Heart right ventricle (tissue), 16 donors: Measurements from ENCODE around the gene KIDINS220. TPM values are rescaled to one million over a fixed set of nuclear protein-coding genes. Genes with fewer than 3 reads are reported as not detected.
A peak's percentile ranks its signal among the peaks of the same experiment; 100 is the strongest.

ENCODE experiments used
- ATAC-seq, 8 donors: fragments of 200-7000 bp; cut with Tn5 transposase; one replicate each; pipeline ENCODE4 v1.9.1; 2020; ENCODE audit warnings: mild to moderate bottlenecking in 8 of 8, moderate library complexity in 8 of 8, moderate number of reproducible peaks in 1 of 8
- DNase-seq, 2 donors: peaks; one replicate each; pipeline ENCODE4 v3.0.0-alpha.2; 2020
- H3K27ac ChIP-seq, 10 donors: fragments of 200-600 bp; sonication (generic) in 2 of 10; one replicate each; pipeline versions ENCODE4 v1.5.0 to v1.8.0; 2020 to 2022; ENCODE audit warnings: mild to moderate bottlenecking in 3 of 10
- H3K27me3 ChIP-seq, 7 donors: fragments of 200-600 bp; one replicate each; pipeline ENCODE4 v1.8.0; 2021 to 2022; ENCODE audit warnings: mild to moderate bottlenecking in 2 of 7
- H3K36me3 ChIP-seq, 9 donors: fragments of 200-600 bp; sonication (generic) in 1 of 9; one replicate each; pipeline versions ENCODE4 v1.5.0 to v1.8.0; 2020 to 2022; ENCODE audit warnings: mild to moderate bottlenecking in 2 of 9
- H3K4me1 ChIP-seq, 9 donors: fragments of 200-600 bp; sonication (generic) in 1 of 9; one replicate each; pipeline versions ENCODE4 v1.5.0 to v1.8.0; 2020 to 2022; ENCODE audit warnings: mild to moderate bottlenecking in 4 of 9
- H3K4me3 ChIP-seq, 10 donors: fragments of 200-600 bp; sonication (generic) in 2 of 10; one replicate each; pipeline versions ENCODE4 v1.5.0 to v1.8.0; 2020 to 2022; ENCODE audit warnings: mild to moderate bottlenecking in 7 of 10, moderate library complexity in 2 of 10
- H3K9me3 ChIP-seq, 11 donors: fragments of 200-600 bp in 10 of 11; sonication (generic) in 2 of 11; one replicate each; pipeline versions ENCODE4 v1.5.0 to v1.8.0; 2013 to 2022; ENCODE audit warnings: mild to moderate bottlenecking in 2 of 11, control low read depth in 1 of 11, moderate library complexity in 1 of 11
- CTCF ChIP-seq, 9 donors: fragments of 200-600 bp; sonication (generic) in 2 of 9; IDR thresholded peaks; one replicate each; pipeline versions ENCODE4 v1.5.0 to v1.8.0; 2021 to 2022; ENCODE audit warnings: antibody characterized with exemption in 9 of 9, mild to moderate bottlenecking in 5 of 9, moderate library complexity in 1 of 9
- WGBS, 2 donors: extraction: QIAGEN DNeasy Blood & Tissue Kit; methylation state at CpG; one replicate each; pipeline ENCODE4 v1.1.7; 2013; ENCODE audit warnings: inconsistent platforms in 1 of 2; 5-methylcytosine and 5-hydroxymethylcytosine counted together
- intact Hi-C, 10 donors: fragments of 100-400 bp; cut with DNase I; formaldehyde crosslinking; loops; one replicate each; pipeline versions ENCODE4 v1.11.1 to v1.14.2; 2022
- polyA plus RNA-seq, 2 donors: library from polyadenylated mRNA; stranded (reverse); fragments of 200-250 nt; gene quantifications; one replicate each; pipeline ENCODE4 v1.2.3, GENCODE V29; 2013
- total RNA-seq, 10 donors: library from RNA; stranded (reverse); fragmentation: NEBNext Ultra II Directional in 3 of 10; extraction: Animal tissue kit (Norgen Biotek cat#: 25700) in 3 of 10; gene quantifications; one replicate each; pipeline versions ENCODE4 v1.2.1 to v1.2.4, GENCODE V29; 2021 to 2023
- donor health status: Arrhythmogenic right ventricular cardiomyopathy.
- donor health status: ischemic (EF 13 %, LVEDD 7.1; RV severe dilation, severe dysfunction).
- donor health status: healthy with polysubstance abuse.
- donor health status: DM: no; HTN: yes; CAD: no.
- donor health status: DM: no; HTN: no; CAD: no.
- donor health status: ischemic (EF 25% LVEDD 6.9; RV normal size, moderate dysfunction).
- donor health status: ischemic (EF 25% LVEDD 5.7; RV mildly dilated, moderate dysfunction).
- donor health status: healthy.
- donor health status: DM: yes; HTN: yes; CAD: no.
- donor health status: Ischemic cardiomyopathy.
- donor health status: ischemic (EF 35%, LVEDD 5.7; RV mildly dilated, moderate dysfunction).
- donor health status: nonischemic (EF 11% LVEDD 7.7; RV severe dilation, severe dysfunction).
- donor health status: DM: yes; HTN: yes; CAD: no.
- donor health status: PGD.
- donor health status: ischemic (EF 29% LVEDD 5.4; RV normal size, mild dysfunction).
- donor health status: nonischemic (EF 23%, LVEDD 6.1; RV moderate dilation, normal function).

KIDINS220 gene
- total and polyA plus RNA-seq, 12 donors = 20.0 to 116 (median 72.8) TPM

- DNase-seq (no peak), ATAC-seq (no peak)
- H3K4me1 ChIP-seq = peaks cover 0 to 9% (median 0%) of the 10 kb centered on the region in 9 donors
- 92% methylated on average over 8 of the region's 8 CpGs for WGBS, 2 donors
- H3K9me3 ChIP-seq = peaks cover 0 to 15% (median 0%) of the 10 kb centered on the region in 11 donors
- intact Hi-C loops = no loop called here
- TF ChIP-seq CTCF (IDR thresholded peaks at IDR 0.05) = no peak
- no peak overlapping the region for H3K27ac ChIP-seq
- H3K27me3 ChIP-seq = peaks cover 0 to 17% (median 4%) of the 10 kb centered on the region in 7 donors
- no peak overlapping the region for H3K4me3 ChIP-seq
- H3K36me3 ChIP-seq = no peaks in the 10 kb centered on the region
Measured at GRCh38 chr2:8694737-8695136, 142.7 kb downstream of the KIDINS220 start.

GRCh38 chr2:8693157-8693821 lies 144.1 kb downstream of the KIDINS220 start:
- Histone ChIP-seq H3K4me1 (peaks cover 0 to 9% (median 0%) of the 10 kb centered on the region in 9 donors), H3K4me3 (peak overlapping the region in 7 of 10 donors; percentile 4 to 35 (median 25)), H3K36me3 (no peaks in the 10 kb centered on the region), H3K9me3 (peaks cover 0 to 12% (median 0%) of the 10 kb centered on the region in 11 donors), H3K27ac (no peak overlapping the region), H3K27me3 (peaks cover 0 to 17% (median 4%) of the 10 kb centered on the region in 7 donors)
- TF ChIP-seq CTCF (IDR thresholded peaks at IDR 0.05) = peak; percentile 41 to 79 (median 62)
- intact Hi-C loops = no loop called here
- peak; percentile 42 to 84 (median 77) for ATAC-seq
- WGBS, 2 donors = 16 to 22% methylated on average over 30 of the region's 30 CpGs
- DNase-seq = peak; percentile 29 to 59

GRCh38 chr2:8692783-8693156 lies 144.6 kb downstream of the KIDINS220 start:
- peaks cover 0 to 9% (median 0%) of the 10 kb centered on the region in 9 donors for H3K4me1 ChIP-seq
- no peaks in the 10 kb centered on the region for H3K36me3 ChIP-seq
- peaks cover 0 to 17% (median 4%) of the 10 kb centered on the region in 7 donors for H3K27me3 ChIP-seq
- intact Hi-C loops = no loop called here
- H3K27ac ChIP-seq = no peak overlapping the region
- no peak for TF ChIP-seq CTCF (IDR thresholded peaks at IDR 0.05)
- 47 to 54% methylated on average over 7 of the region's 7 CpGs for WGBS, 2 donors
- ATAC-seq (no peak), DNase-seq (no peak)
- no peak overlapping the region for H3K4me3 ChIP-seq
- peaks cover 0 to 7% (median 0%) of the 10 kb centered on the region in 11 donors for H3K9me3 ChIP-seq

GRCh38 chr2:8691859-8692437 lies 145.5 kb downstream of the KIDINS220 start:
- Histone ChIP-seq H3K27ac (no peak overlapping the region), H3K36me3 (no peaks in the 10 kb centered on the region), H3K9me3 (no peaks in the 10 kb centered on the region), H3K27me3 (peaks cover 0 to 17% (median 4%) of the 10 kb centered on the region in 7 donors), H3K4me1 (peaks cover 0 to 9% (median 0%) of the 10 kb centered on the region in 9 donors), H3K4me3 (no peak overlapping the region)
- WGBS, 2 donors = 90 to 94% methylated on average over 9 of the region's 9 CpGs
- DNase-seq (no peak), ATAC-seq (no peak)
- no peak for TF ChIP-seq CTCF (IDR thresholded peaks at IDR 0.05)
- intact Hi-C loops = no loop called here
